RWPE2 (cell line): ENCODE results near the gene KHDRBS2.

Experiments used
- ATAC-seq: fragments of 200-7000 bp; cut with Tn5 transposase; 3 replicates; pipeline ENCODE4 v1.9.1; 2021; ENCODE audit warnings: low read depth
- DNase-seq: peaks from one replicate; pipeline ENCODE4 v3.0.0-alpha.2; 2020; ENCODE audit warnings: low spot score
- H3K27ac ChIP-seq: fragments of 450-650 bp; 2 replicates; pipeline ENCODE4 v1.5.1; 2017; ENCODE audit warnings: mild to moderate bottlenecking; ENCODE audit not compliant: poor library complexity, severe bottlenecking
- H3K27me3 ChIP-seq: fragments of 250-450 bp; sonication (Bioruptor Pico); 2 replicates; pipeline ENCODE4 v1.5.1; 2021; ENCODE audit warnings: mild to moderate bottlenecking, moderate library complexity; ENCODE audit not compliant: insufficient read depth, poor library complexity, severe bottlenecking
- H3K36me3 ChIP-seq: fragments of 250-450 bp; sonication (Bioruptor Pico); 2 replicates; pipeline ENCODE4 v1.5.1; 2020; ENCODE audit warnings: low read depth, mild to moderate bottlenecking, moderate library complexity
- H3K4me1 ChIP-seq: fragments of 250-450 bp; sonication (Bioruptor Pico); 2 replicates; pipeline ENCODE4 v1.5.1; 2021; ENCODE audit warnings: mild to moderate bottlenecking, moderate library complexity; ENCODE audit not compliant: insufficient read depth, poor library complexity, severe bottlenecking
- H3K4me3 ChIP-seq: fragments of 250-450 bp; sonication (Bioruptor Pico); 2 replicates; pipeline ENCODE4 v1.5.1; 2021; ENCODE audit warnings: mild to moderate bottlenecking, moderate library complexity; ENCODE audit not compliant: severe bottlenecking
- H3K9me3 ChIP-seq: fragments of 250-450 bp; sonication (Bioruptor Pico); 2 replicates; pipeline ENCODE4 v1.5.1; 2021; ENCODE audit warnings: mild to moderate bottlenecking, moderate library complexity; ENCODE audit not compliant: severe bottlenecking
- CTCF ChIP-seq: fragments of 450-650 bp; IDR thresholded peaks from one replicate; pipeline ENCODE4 v1.5.1; 2017; ENCODE audit warnings: mild to moderate bottlenecking, moderate library complexity; ENCODE audit not compliant: poor library complexity, severe bottlenecking

KHDRBS2 gene

DNA sequence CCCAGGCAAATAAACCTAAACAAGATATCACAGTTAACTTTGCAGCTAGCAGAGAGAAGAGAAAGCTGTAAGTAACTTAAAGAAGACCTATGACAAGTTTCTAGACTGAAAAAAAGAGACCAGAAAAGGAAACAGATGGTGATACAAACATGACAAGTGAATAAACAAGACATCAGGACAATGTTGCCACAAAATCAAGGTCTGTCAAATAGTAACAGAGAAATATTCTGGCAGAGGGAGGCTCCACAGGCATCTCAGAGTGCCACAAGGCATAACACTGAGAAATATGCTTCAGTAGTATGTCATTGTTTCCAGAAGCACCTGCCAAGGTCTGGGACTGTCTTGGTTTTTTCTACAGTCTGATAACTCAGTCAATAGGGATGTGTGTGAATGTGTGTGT, 332.2 kb downstream of the KHDRBS2 start:
- DNase-seq (no peak), ATAC-seq (no peak)
- Histone ChIP-seq H3K9me3 (no peaks in the 10 kb centered on the region), H3K4me1 (no peaks in the 10 kb centered on the region), H3K4me3 (no peak overlapping the region), H3K27me3 (no peaks in the 10 kb centered on the region), H3K27ac (no peak overlapping the region), H3K36me3 (no peaks in the 10 kb centered on the region)
- no peak for TF ChIP-seq CTCF

DNA sequence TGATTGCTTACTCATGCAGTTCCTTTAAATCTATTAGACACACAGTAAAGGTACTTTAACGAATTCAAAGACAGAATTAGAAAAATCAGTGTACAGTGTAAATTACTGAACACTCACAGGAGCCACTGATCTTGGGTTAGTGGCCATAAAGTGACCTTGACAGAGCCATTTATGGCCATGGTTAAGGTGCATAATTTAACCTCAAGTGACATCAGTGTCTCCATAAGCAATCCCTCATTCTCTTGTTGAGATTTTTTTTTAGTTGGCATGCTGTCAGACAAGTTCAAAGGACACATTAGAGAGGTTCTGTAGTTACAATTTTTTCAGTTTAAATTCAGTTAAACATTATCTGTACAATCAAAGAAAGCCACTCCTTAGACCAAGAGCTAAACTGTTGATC, 334.4 kb downstream of the KHDRBS2 start:
- no peaks in the 10 kb centered on the region for H3K27me3 ChIP-seq

DNA sequence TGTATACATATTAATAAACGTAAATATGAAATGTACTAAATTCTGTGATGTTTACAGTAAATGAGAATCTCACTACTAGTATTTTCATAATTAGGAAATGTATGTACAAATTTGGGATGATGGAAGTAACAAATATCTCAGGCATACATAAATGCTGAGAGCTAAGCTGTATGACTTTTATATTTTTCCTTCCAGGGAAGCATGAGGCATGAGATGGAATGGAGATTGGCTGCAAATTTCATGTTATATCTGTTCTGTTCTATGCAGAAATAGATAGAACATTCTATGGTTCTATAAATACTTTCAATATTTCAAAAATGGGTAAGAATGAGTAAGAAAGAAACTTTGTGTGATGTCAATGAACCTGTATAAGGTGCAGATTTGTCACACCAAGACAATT, 335.2 kb downstream of the KHDRBS2 start:
- ATAC-seq: no peak

More for the DNA sequence above, 334.4 kb downstream of the KHDRBS2 start:
- Histone ChIP-seq H3K36me3 (no peaks in the 10 kb centered on the region), H3K27ac (no peak overlapping the region), H3K9me3 (no peaks in the 10 kb centered on the region), H3K4me1 (no peaks in the 10 kb centered on the region), H3K4me3 (no peak overlapping the region)
- ATAC-seq (no peak), DNase-seq (no peak)
- TF ChIP-seq CTCF: no peak

GRCh38 chr6:61949971-61950370, 336.1 kb downstream of the KHDRBS2 start:
- no peak for ATAC-seq
- H3K4me3 ChIP-seq: no peak overlapping the region
- H3K27ac ChIP-seq: no peak overlapping the region
- DNase-seq: no peak
- no peaks in the 10 kb centered on the region for H3K4me1 ChIP-seq
- no peaks in the 10 kb centered on the region for H3K27me3 ChIP-seq
- H3K9me3 ChIP-seq: no peaks in the 10 kb centered on the region
- H3K36me3 ChIP-seq: no peaks in the 10 kb centered on the region
- TF ChIP-seq CTCF: no peak

More for the DNA sequence above, 335.2 kb downstream of the KHDRBS2 start:
- no peak for TF ChIP-seq CTCF
- Histone ChIP-seq H3K27me3 (no peaks in the 10 kb centered on the region), H3K4me3 (no peak overlapping the region), H3K4me1 (no peaks in the 10 kb centered on the region), H3K9me3 (no peaks in the 10 kb centered on the region), H3K27ac (no peak overlapping the region), H3K36me3 (no peaks in the 10 kb centered on the region)
- no peak for DNase-seq

DNA sequence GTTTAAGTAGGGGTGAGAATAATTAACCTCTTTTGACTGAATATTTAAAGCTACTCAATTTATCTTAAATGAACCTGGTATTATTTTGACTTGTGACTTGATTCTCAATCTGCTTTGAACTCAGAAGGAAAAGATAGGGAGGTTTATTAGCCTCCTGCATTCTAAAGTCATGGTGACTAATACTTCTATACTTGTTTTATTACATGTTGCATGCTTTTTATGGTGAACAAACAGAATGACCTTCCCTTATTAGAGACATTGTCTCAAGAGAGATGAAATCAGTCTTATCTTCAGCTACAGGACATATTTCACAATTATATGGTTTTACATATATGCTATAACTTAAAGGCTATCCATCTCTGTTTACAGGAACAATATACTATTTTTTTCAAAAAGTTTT, 336.9 kb downstream of the KHDRBS2 start:
- no peaks in the 10 kb centered on the region for H3K4me1 ChIP-seq
- H3K36me3 ChIP-seq: no peaks in the 10 kb centered on the region
- H3K27ac ChIP-seq: no peak overlapping the region
- H3K27me3 ChIP-seq: no peaks in the 10 kb centered on the region
- H3K9me3 ChIP-seq: no peaks in the 10 kb centered on the region
- no peak overlapping the region for H3K4me3 ChIP-seq
- ATAC-seq (no peak), DNase-seq (no peak)
- TF ChIP-seq CTCF: no peak
